HG02763 (cell line): ENCODE measurements around the gene TICAM2.

Experiments
- ATAC-seq: cut with Tn5 transposase; IDR thresholded peaks from one replicate; pipeline ENCODE4 v1.9.1; 2021; ENCODE audit warnings: mild to moderate bottlenecking, moderate library complexity; ENCODE audit not compliant: unreplicated experiment

The TICAM2 gene

GRCh38 chr5:115573133-115573532 is 29.1 kb downstream of the TICAM2 start:
- ATAC-seq = no peak

- no peak for ATAC-seq
These were observed 30.8 kb downstream of the TICAM2 start for GRCh38 chr5:115571441-115571878.

- no peak for ATAC-seq
These were observed 33.6 kb downstream of the TICAM2 start for GRCh38 chr5:115568668-115569067.

GRCh38 chr5:115565233-115565632 is 37.0 kb downstream of the TICAM2 start:
- ATAC-seq = no peak

GRCh38 chr5:115561176-115561575 is 41.1 kb downstream of the TICAM2 start:
- ATAC-seq = no peak

GRCh38 chr5:115559524-115559923 is 42.8 kb downstream of the TICAM2 start:
- no peak for ATAC-seq

- no peak for ATAC-seq
These were observed 43.8 kb downstream of the TICAM2 start for GRCh38 chr5:115558388-115558956.

- no peak for ATAC-seq
These were observed 44.5 kb downstream of the TICAM2 start for GRCh38 chr5:115557667-115558387.

GRCh38 chr5:115556276-115556675 is 46.0 kb downstream of the TICAM2 start:
- ATAC-seq = no peak

GRCh38 chr5:115555084-115555633 is 47.1 kb downstream of the TICAM2 start:
- ATAC-seq = no peak

- no peak for ATAC-seq
These were observed 49.2 kb downstream of the TICAM2 start for GRCh38 chr5:115553082-115553481.

- no peak for ATAC-seq
These were observed 50.9 kb downstream of the TICAM2 start for GRCh38 chr5:115551415-115551814.

- no peak for ATAC-seq
These were observed 53.1 kb downstream of the TICAM2 start for GRCh38 chr5:115549154-115549553.

- no peak for ATAC-seq
These were observed 53.6 kb downstream of the TICAM2 start for GRCh38 chr5:115548683-115549082.

- no peak for ATAC-seq
These were observed 56.9 kb downstream of the TICAM2 start for GRCh38 chr5:115545351-115545882.

GRCh38 chr5:115544436-115545350 is 57.6 kb downstream of the TICAM2 start, which contains the start of gene FEM1C:
FEM1C (minus strand) TSS chr5:115544775; CDS start chr5:115543493, 1,282 bp downstream.
- peak; percentile 95 for ATAC-seq

GRCh38 chr5:115544043-115544435 is 58.2 kb downstream of the TICAM2 start:
- ATAC-seq = no peak

- peak; percentile 31 for ATAC-seq
These were observed 58.8 kb downstream of the TICAM2 start for GRCh38 chr5:115543365-115544042.

GRCh38 chr5:115542651-115543364 is 59.5 kb downstream of the TICAM2 start:
- no peak for ATAC-seq

- ATAC-seq = no peak
These were observed 60.2 kb downstream of the TICAM2 start for GRCh38 chr5:115542086-115542485.
